Thyroid gland (tissue), 4 donors: ENCODE data around the gene PAX8.

ENCODE experiments used
- CTCF ChIP-seq, 6 experiments: fragments of 200-600 bp in 3 of 6; fragments of 450-650 bp in 3 of 6; sonication (generic) in 3 of 6; IDR thresholded peaks; one replicate each; pipeline ENCODE4 v1.5.1; 2016 to 2019; ENCODE audit warnings: antibody characterized with exemption in 6 of 6, mild to moderate bottlenecking in 2 of 6, inconsistent platforms in 1 of 6, moderate library complexity in 1 of 6
- POLR2A ChIP-seq, 2 donors: fragments of 450-650 bp; IDR thresholded peaks; one replicate each; pipeline ENCODE4 v1.6.1; 2017; ENCODE audit warnings: antibody characterized with exemption in 2 of 2, mild to moderate bottlenecking in 2 of 2, moderate library complexity in 1 of 2

- TF ChIP-seq CTCF (IDR thresholded peaks at IDR 0.05) (no peak), POLR2A (IDR thresholded peaks at IDR 0.05) (no peak)
Measured at GRCh38 chr2:113183264-113183663, 95.5 kb downstream of the PAX8 start.
